ENCODE results near the gene MAPK9.
"Not testable (repeated sequence)": the region's sequence is repeated elsewhere in the genome, so short reads cannot be mapped to it uniquely, and the experiment has no call there.

MAPK9 gene

DNA sequence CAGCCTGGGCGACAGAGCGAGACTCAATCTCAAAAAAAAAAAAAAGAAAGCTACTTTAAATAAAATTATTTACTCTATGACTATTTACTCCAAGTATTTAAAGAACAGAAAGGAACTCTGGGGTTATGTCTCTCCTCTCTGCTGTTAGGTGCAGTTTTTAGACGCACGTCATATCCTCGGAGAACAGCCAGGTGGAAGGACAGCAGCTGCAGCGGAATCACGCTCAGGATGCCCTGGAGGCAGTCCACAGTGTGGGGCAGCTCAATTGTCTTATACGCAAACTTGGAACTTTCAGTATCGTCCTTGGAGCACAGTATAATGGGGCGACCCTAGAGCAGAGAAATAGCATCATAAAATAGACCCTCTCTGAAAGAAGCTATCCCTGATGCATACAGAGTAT is 10.4 kb upstream of the MAPK9 start:
- peaks cover 5% of the 10 kb centered on the region for H3K36me3 ChIP-seq (ENCODE audit: insufficient read depth, low read length)
- H3K9ac ChIP-seq (ENCODE audit: low read length): no peak overlapping the region
- H3K9me3 ChIP-seq (ENCODE audit: low read length): no peaks in the 10 kb centered on the region
- H3K27me3 ChIP-seq (ENCODE audit: control insufficient read depth in 1 of 2, insufficient read depth in 2 of 2, low read length in 2 of 2): no peaks in the 10 kb centered on the region
- no peak overlapping the region for H3K27ac ChIP-seq (ENCODE audit: low read depth, low read length)
- H3K4me1 ChIP-seq (ENCODE audit: insufficient read depth, low read length): no peaks in the 10 kb centered on the region
- H3K4me3 ChIP-seq (ENCODE audit: low read depth in 1 of 2, low read length in 2 of 2): no peak overlapping the region

DNA sequence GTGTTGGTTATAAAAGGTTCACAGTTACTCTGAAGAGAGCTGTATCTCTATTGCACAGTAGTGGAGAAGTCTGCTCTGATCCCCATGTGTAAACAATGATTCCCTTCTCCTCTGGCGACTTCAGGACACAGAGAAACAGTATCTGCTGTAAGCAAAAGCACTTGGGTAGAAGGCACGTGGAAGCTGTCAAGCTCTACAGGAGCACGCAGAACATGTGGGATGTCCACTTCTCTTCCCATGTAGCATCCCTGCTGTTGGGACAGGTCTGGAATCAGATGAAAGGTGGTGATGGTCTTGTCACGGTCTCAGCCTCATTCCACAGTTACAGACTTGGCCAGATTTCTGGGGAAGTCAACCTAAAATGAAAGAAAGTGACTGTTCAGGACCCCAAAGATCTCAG is 9.4 kb upstream of the MAPK9 start:
- Histone ChIP-seq H3K9ac (ENCODE audit: low read length) (no peak overlapping the region), H3K27ac (ENCODE audit: low read depth, low read length) (no peak overlapping the region), H3K36me3 (ENCODE audit: insufficient read depth, low read length) (peaks cover 5% of the 10 kb centered on the region), H3K27me3 (ENCODE audit: control insufficient read depth in 1 of 2, insufficient read depth in 2 of 2, low read length in 2 of 2) (no peaks in the 10 kb centered on the region), H3K4me1 (ENCODE audit: insufficient read depth, low read length) (no peaks in the 10 kb centered on the region), H3K9me3 (ENCODE audit: low read length) (no peaks in the 10 kb centered on the region), H3K4me3 (ENCODE audit: low read depth in 1 of 2, low read length in 2 of 2) (no peak overlapping the region)

DNA sequence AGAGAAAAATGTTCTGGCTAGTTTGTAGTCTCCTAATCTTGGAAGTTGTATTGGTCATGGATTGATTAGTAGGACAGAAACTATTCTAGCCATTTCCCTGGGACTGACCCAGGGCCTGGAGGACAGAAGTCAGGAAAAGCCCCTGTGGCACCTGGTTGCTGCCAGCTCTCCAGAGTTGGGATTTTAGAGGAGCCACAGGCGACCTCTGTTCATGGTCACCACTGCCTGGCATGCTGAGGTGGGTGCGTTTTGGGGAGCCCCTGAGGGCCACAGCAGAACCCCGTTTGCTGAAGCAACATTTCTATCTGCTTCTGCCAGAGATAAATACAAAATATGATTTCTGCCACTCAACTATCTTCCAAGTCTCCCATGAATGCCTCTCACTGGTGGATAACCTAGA is 7.6 kb upstream of the MAPK9 start:
- no peak overlapping the region for H3K9ac ChIP-seq (ENCODE audit: low read length)
- H3K4me3 ChIP-seq (ENCODE audit: low read depth in 1 of 2, low read length in 2 of 2): no peak overlapping the region
- H3K27ac ChIP-seq (ENCODE audit: low read depth, low read length): no peak overlapping the region
- H3K36me3 ChIP-seq (ENCODE audit: insufficient read depth, low read length): no peaks in the 10 kb centered on the region
- no peaks in the 10 kb centered on the region for H3K27me3 ChIP-seq (ENCODE audit: control insufficient read depth in 1 of 2, insufficient read depth in 2 of 2, low read length in 2 of 2)
- no peaks in the 10 kb centered on the region for H3K4me1 ChIP-seq (ENCODE audit: insufficient read depth, low read length)
- no peaks in the 10 kb centered on the region for H3K9me3 ChIP-seq (ENCODE audit: low read length)

- not testable (repeated sequence) for H3K9me3 ChIP-seq (ENCODE audit: low read length); H3K9ac ChIP-seq (ENCODE audit: low read length)
These were observed 7.1 kb upstream of the MAPK9 start for GRCh38 chr5:180299014-180299413.

DNA sequence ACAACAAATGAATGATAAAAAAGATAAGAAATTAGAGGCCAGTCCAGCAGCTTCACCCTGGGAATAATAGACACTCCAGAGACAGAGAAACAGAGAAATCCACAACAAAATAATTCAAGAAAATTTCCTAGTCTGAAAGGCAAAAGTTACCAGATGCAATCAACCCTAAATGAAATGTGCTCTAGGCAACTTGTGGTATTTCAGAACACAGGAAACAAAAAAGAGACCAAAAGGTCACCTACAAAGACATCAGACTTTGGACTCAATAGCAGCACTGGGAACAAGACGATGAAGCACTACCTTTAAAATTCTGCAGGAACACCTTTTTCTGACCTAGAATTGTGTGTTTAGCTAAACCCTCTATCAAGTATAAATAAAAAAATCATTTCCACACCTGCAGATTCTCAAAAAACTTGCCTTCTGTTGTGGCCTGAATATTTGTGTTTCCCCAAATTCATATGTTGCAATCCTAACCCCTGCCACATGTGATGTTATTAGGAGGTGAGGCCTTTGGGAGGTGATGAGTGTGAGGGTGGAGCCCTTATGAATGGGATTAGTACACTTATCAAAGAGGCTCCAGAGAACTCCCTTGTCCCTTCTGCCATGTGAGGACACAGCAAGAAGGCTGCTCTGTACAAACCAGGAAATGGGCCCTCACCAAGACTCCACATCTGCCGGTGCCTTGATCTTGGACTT is 5.9 kb upstream of the MAPK9 start:
- Histone ChIP-seq H3K9ac (ENCODE audit: low read length) (no peak overlapping the region), H3K36me3 (ENCODE audit: insufficient read depth, low read length) (no peaks in the 10 kb centered on the region), H3K27ac (ENCODE audit: low read depth, low read length) (no peak overlapping the region), H3K27me3 (ENCODE audit: control insufficient read depth in 1 of 2, insufficient read depth in 2 of 2, low read length in 2 of 2) (no peaks in the 10 kb centered on the region), H3K4me3 (ENCODE audit: low read depth in 1 of 2, low read length in 2 of 2) (no peak overlapping the region), H3K9me3 (ENCODE audit: low read length) (no peaks in the 10 kb centered on the region), H3K4me1 (ENCODE audit: insufficient read depth, low read length) (peaks cover 5% of the 10 kb centered on the region)

More at GRCh38 chr5:180299014-180299413, 7.1 kb upstream of the MAPK9 start:
- not testable (repeated sequence) for H3K27me3 ChIP-seq (ENCODE audit: control insufficient read depth in 1 of 2, insufficient read depth in 2 of 2, low read length in 2 of 2); H3K36me3 ChIP-seq (ENCODE audit: insufficient read depth, low read length); H3K4me1 ChIP-seq (ENCODE audit: insufficient read depth, low read length); H3K27ac ChIP-seq (ENCODE audit: low read depth, low read length); H3K4me3 ChIP-seq (ENCODE audit: low read depth in 1 of 2, low read length in 2 of 2)

DNA sequence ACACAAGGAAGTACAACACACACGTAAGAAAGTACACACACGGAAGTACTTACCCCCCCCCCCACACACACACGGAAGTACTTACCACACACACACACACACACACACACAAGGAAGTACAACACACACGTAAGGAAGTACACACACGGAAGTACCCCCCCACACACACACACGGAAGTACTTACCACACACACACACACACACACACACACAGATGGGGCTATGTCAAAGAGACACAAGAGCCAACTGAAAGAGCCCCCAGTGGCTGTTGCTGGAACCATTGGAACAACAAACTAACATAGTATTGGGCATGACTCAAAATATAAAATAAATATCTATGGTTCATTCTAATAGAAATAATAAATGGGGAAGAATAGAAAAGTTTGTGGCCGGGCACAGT is 4.9 kb upstream of the MAPK9 start:
- Histone ChIP-seq H3K4me1 (ENCODE audit: insufficient read depth, low read length) (peaks cover 5% of the 10 kb centered on the region), H3K27me3 (ENCODE audit: control insufficient read depth in 1 of 2, insufficient read depth in 2 of 2, low read length in 2 of 2) (no peaks in the 10 kb centered on the region), H3K27ac (ENCODE audit: low read depth, low read length) (no peak overlapping the region), H3K9me3 (ENCODE audit: low read length) (no peaks in the 10 kb centered on the region), H3K4me3 (ENCODE audit: low read depth in 1 of 2, low read length in 2 of 2) (no peak overlapping the region), H3K36me3 (ENCODE audit: insufficient read depth, low read length) (no peaks in the 10 kb centered on the region), H3K9ac (ENCODE audit: low read length) (no peak overlapping the region)

- H3K4me1 ChIP-seq (ENCODE audit: insufficient read depth, low read length): peaks cover 16% of the 10 kb centered on the region
- no peaks in the 10 kb centered on the region for H3K36me3 ChIP-seq (ENCODE audit: insufficient read depth, low read length)
- no peak overlapping the region for H3K27ac ChIP-seq (ENCODE audit: low read depth, low read length)
- no peaks in the 10 kb centered on the region for H3K9me3 ChIP-seq (ENCODE audit: low read length)
- no peak overlapping the region for H3K4me3 ChIP-seq (ENCODE audit: low read depth in 1 of 2, low read length in 2 of 2)
- no peak overlapping the region for H3K9ac ChIP-seq (ENCODE audit: low read length)
- no peaks in the 10 kb centered on the region for H3K27me3 ChIP-seq (ENCODE audit: control insufficient read depth in 1 of 2, insufficient read depth in 2 of 2, low read length in 2 of 2)
These were observed 3.2 kb upstream of the MAPK9 start for GRCh38 chr5:180294913-180295555.

- Histone ChIP-seq H3K27ac (ENCODE audit: low read depth, low read length) (no peak overlapping the region), H3K4me3 (ENCODE audit: low read depth in 1 of 2, low read length in 2 of 2) (no peak overlapping the region), H3K9ac (ENCODE audit: low read length) (no peak overlapping the region), H3K36me3 (ENCODE audit: insufficient read depth, low read length) (no peaks in the 10 kb centered on the region), H3K4me1 (ENCODE audit: insufficient read depth, low read length) (peaks cover 22% of the 10 kb centered on the region), H3K9me3 (ENCODE audit: low read length) (no peaks in the 10 kb centered on the region), H3K27me3 (ENCODE audit: control insufficient read depth in 1 of 2, insufficient read depth in 2 of 2, low read length in 2 of 2) (no peaks in the 10 kb centered on the region)
These were observed 2.5 kb upstream of the MAPK9 start for GRCh38 chr5:180294411-180294810.

GRCh38 chr5:180291234-180291940 is 496 bp downstream of the MAPK9 start:
- Histone ChIP-seq H3K36me3 (ENCODE audit: insufficient read depth, low read length) (no peaks in the 10 kb centered on the region), H3K9ac (ENCODE audit: low read length) (peak overlapping the region; percentile 24), H3K4me1 (ENCODE audit: insufficient read depth, low read length) (peaks cover 25% of the 10 kb centered on the region), H3K9me3 (ENCODE audit: low read length) (no peaks in the 10 kb centered on the region), H3K4me3 (ENCODE audit: low read depth in 1 of 2, low read length in 2 of 2) (peak overlapping the region; percentile 52 to 69), H3K27ac (ENCODE audit: low read depth, low read length) (no peak overlapping the region), H3K27me3 (ENCODE audit: control insufficient read depth in 1 of 2, insufficient read depth in 2 of 2, low read length in 2 of 2) (no peaks in the 10 kb centered on the region)

DNA sequence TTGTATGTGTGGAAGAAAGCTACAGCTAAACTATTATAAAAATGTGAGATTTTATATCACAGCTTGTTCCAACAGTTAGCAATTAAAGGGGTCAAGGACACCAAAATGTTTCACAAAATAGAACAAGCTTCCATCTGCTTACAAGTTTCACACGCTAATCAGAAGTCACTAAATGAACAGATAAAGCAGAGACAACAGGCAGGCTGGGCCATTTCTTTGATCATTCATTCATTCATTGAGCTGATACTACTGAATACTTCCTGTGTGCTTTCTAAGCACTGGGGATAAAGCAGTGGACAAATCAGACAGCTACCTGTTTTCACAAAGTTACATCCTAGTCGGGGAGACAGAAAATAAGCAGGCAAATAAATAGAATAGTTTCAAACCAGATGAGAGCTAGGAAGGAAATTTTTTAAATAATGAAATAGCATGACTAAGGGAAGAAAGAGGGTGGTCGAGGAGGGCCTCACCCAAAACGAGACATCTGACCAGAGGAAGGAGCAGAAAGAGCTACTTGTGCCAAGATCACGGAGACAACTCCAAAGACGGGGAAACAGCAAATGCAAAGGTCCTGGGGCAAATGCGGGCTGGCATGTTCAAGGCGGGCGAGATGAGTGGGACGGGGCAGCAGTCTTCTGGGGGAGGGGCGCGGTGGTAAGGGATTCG is 1.2 kb downstream of the MAPK9 start:
- no peak overlapping the region for H3K27ac ChIP-seq (ENCODE audit: low read depth, low read length)
- peak overlapping the region; percentile 4 to 52 for H3K4me3 ChIP-seq (ENCODE audit: low read depth in 1 of 2, low read length in 2 of 2)
- H3K9ac ChIP-seq (ENCODE audit: low read length): peak overlapping the region; percentile 24

DNA sequence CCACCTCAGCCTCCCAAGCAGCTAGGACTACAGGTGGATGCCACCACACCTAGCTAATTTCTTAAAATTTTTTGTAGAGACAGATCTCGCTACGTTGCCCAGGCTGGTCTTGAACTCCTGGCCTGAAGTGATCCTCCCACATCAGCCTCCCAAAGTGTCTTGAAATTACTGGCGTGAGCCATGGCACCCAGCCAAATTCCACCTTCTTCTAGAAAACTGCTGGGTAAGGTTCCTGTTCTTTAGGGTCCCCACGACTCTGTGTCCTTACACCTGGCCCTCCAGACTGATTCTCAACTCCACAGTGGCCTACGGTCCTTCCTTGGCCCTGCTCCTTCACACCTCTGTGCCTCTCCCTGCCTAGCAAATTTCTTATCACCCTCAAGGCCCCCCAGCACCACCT is 1.9 kb downstream of the MAPK9 start:
- Histone ChIP-seq H3K4me1 (ENCODE audit: insufficient read depth, low read length) (peaks cover 25% of the 10 kb centered on the region), H3K9me3 (ENCODE audit: low read length) (no peaks in the 10 kb centered on the region), H3K27me3 (ENCODE audit: control insufficient read depth in 1 of 2, insufficient read depth in 2 of 2, low read length in 2 of 2) (no peaks in the 10 kb centered on the region), H3K36me3 (ENCODE audit: insufficient read depth, low read length) (peaks cover 3% of the 10 kb centered on the region), H3K4me3 (ENCODE audit: low read depth in 1 of 2, low read length in 2 of 2) (no peak overlapping the region), H3K9ac (ENCODE audit: low read length) (no peak overlapping the region), H3K27ac (ENCODE audit: low read depth, low read length) (no peak overlapping the region)

More for the DNA sequence above, 1.2 kb downstream of the MAPK9 start:
- Histone ChIP-seq H3K36me3 (ENCODE audit: insufficient read depth, low read length) (no peaks in the 10 kb centered on the region), H3K4me1 (ENCODE audit: insufficient read depth, low read length) (peaks cover 25% of the 10 kb centered on the region), H3K9me3 (ENCODE audit: low read length) (no peaks in the 10 kb centered on the region), H3K27me3 (ENCODE audit: control insufficient read depth in 1 of 2, insufficient read depth in 2 of 2, low read length in 2 of 2) (no peaks in the 10 kb centered on the region)
